Smooth muscle cell (in vitro differentiated cells): ENCODE data around the gene GIMAP8. TPM values are rescaled to one million over a fixed set of nuclear protein-coding genes. Genes with fewer than 3 reads are reported as not detected.

Experiments used
- DNase-seq: peaks from one replicate; lab custom pipeline; 2025; ENCODE audit not compliant: unreplicated experiment; lab: John Stamatoyannopoulos, UW
- H2AFZ ChIP-seq: fragments of 200-600 bp; sonication (generic); 2 replicates; pipeline ENCODE4 v1.6.0; 2016; ENCODE audit warnings: antibody characterized with exemption, low read depth, mild to moderate bottlenecking
- H3F3A ChIP-seq: fragments of 200-600 bp; sonication (generic); 2 replicates; pipeline ENCODE4 v1.6.0; 2017; ENCODE audit warnings: antibody characterized with exemption, low read depth
- H3K27ac ChIP-seq: fragments of 200-600 bp; sonication (generic); 2 replicates; pipeline ENCODE4 v1.5.1; 2016; ENCODE audit warnings: low read depth, mild to moderate bottlenecking
- H3K27me3 ChIP-seq: fragments of 200-600 bp; sonication (generic); 2 replicates; pipeline ENCODE4 v1.6.1; 2016; ENCODE audit warnings: low read depth, mild to moderate bottlenecking
- H3K36me3 ChIP-seq: fragments of 200-600 bp; sonication (generic); 2 replicates; pipeline ENCODE4 v1.5.1; 2016; ENCODE audit warnings: low read depth
- H3K4me1 ChIP-seq: fragments of 200-600 bp; sonication (generic); 2 replicates; pipeline ENCODE4 v1.5.1; 2016; ENCODE audit warnings: low read depth
- H3K4me2 ChIP-seq: fragments of 200-600 bp; sonication (generic); 2 replicates; pipeline ENCODE4 v1.6.0; 2016; ENCODE audit warnings: mild to moderate bottlenecking
- H3K4me3 ChIP-seq: fragments of 200-600 bp; sonication (generic); 2 replicates; pipeline ENCODE4 v1.5.1; 2016; ENCODE audit warnings: mild to moderate bottlenecking
- H3K79me2 ChIP-seq: fragments of 200-600 bp; sonication (generic); 2 replicates; pipeline ENCODE4 v1.6.0; 2016; ENCODE audit warnings: low read depth, mild to moderate bottlenecking
- H3K9ac ChIP-seq: fragments of 200-600 bp; sonication (generic); 2 replicates; pipeline ENCODE4 v1.6.0; 2016; ENCODE audit warnings: low read depth
- H3K9me3 ChIP-seq: fragments of 200-600 bp; sonication (generic); replicated peaks from 2 replicates; pipeline ENCODE4 v1.5.1; 2016; ENCODE audit warnings: low read depth
- H4K20me1 ChIP-seq: fragments of 200-600 bp; sonication (generic); 2 replicates; pipeline ENCODE4 v1.6.0; 2016; ENCODE audit warnings: low read depth
- WGBS: methylation state at CpG from one replicate; pipeline ENCODE4 v1.1.7; 2016; ENCODE audit warnings: low lambda C conversion rate; 5-methylcytosine and 5-hydroxymethylcytosine counted together
- polyA plus RNA-seq: library from polyadenylated mRNA; unstranded; fragments of >200 nt; fragmentation: Nextera tagmentation; extraction: Ambion mirVana; gene quantifications from 2 replicates; pipeline ENCODE4 v1.2.1, GENCODE V29; 2016
- total RNA-seq: library from RNA; depleted of rRNA; stranded (reverse); fragments of >200 nt; gene quantifications from 2 replicates; pipeline ENCODE4 v1.2.3, GENCODE V29; 2014
- TF ChIP-seq, protein P1 (sequence below): fragments of 200-600 bp; sonication (generic); IDR thresholded peaks from 2 replicates; pipeline ENCODE4 v1.5.1; 2017; ENCODE audit warnings: borderline replicate concordance, mild to moderate bottlenecking, antibody characterized with exemption; ENCODE audit not compliant: insufficient read depth, poor library complexity, severe bottlenecking

Gene GIMAP8
- total and polyA plus RNA-seq, 2 experiments from 2014 or later: not detected

DNA sequence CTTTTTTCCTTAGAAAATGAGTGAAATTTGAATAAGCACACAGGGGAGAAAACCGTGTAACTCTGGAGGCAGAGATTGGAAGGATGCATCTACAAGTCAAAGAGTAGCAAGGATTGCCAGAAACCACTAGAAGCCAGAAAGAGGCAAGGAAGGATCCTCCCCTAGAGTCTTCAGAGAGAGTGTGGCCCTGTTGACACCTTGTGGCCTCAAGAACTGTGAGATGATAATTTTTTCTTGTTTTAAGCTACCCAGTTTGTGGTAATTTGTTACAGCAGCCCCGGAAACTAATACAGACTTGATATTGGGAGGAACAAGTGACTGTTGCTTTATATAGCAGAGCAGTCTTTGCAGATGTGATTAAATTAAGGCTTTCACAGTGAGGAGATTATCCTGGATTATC lies 60.6 kb downstream of the GIMAP8 start:
- Histone ChIP-seq H3K9ac (no peak overlapping the region), H3K4me3 (no peak overlapping the region), H3K4me2 (no peak overlapping the region), H2AFZ (no peak overlapping the region), H3K27me3 (no peaks in the 10 kb centered on the region), H4K20me1 (no peaks in the 10 kb centered on the region), H3K79me2 (no peaks in the 10 kb centered on the region), H3K9me3 (no peaks in the 10 kb centered on the region), H3K4me1 (no peaks in the 10 kb centered on the region), H3K36me3 (no peaks in the 10 kb centered on the region), H3K27ac (no peak overlapping the region), H3F3A (no peaks in the 10 kb centered on the region)
- 70% methylated on average over 2 of the region's 2 CpGs for WGBS
- DNase-seq: no peak
- TF ChIP-seq, protein P1, sequence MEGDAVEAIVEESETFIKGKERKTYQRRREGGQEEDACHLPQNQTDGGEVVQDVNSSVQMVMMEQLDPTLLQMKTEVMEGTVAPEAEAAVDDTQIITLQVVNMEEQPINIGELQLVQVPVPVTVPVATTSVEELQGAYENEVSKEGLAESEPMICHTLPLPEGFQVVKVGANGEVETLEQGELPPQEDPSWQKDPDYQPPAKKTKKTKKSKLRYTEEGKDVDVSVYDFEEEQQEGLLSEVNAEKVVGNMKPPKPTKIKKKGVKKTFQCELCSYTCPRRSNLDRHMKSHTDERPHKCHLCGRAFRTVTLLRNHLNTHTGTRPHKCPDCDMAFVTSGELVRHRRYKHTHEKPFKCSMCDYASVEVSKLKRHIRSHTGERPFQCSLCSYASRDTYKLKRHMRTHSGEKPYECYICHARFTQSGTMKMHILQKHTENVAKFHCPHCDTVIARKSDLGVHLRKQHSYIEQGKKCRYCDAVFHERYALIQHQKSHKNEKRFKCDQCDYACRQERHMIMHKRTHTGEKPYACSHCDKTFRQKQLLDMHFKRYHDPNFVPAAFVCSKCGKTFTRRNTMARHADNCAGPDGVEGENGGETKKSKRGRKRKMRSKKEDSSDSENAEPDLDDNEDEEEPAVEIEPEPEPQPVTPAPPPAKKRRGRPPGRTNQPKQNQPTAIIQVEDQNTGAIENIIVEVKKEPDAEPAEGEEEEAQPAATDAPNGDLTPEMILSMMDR: no peak

DNA sequence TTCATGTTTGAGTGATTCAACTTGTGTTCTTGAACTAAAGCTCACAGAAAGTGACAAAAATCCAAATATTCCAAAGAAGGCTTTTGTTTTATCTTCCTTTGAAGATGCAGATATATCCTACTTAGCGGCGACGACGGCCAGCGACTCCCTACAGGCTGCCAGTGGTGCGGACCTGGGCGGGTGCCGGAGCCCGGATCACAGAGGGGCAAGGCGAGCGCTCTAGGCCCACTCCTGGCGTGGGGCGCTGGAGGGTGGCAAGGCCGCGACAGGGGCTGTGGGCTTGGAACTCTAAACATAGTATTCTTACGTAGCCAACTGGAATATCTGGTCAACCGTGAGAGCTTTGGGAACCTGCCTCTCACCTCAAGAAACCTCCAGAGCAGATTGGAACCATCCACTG lies 63.3 kb downstream of the GIMAP8 start:
- no peaks in the 10 kb centered on the region for H3K4me1 ChIP-seq
- no peak overlapping the region for H3K4me3 ChIP-seq
- H3K79me2 ChIP-seq: no peaks in the 10 kb centered on the region
- no peaks in the 10 kb centered on the region for H3K9me3 ChIP-seq
- H3K36me3 ChIP-seq: no peaks in the 10 kb centered on the region
- DNase-seq: no peak
- H4K20me1 ChIP-seq: no peaks in the 10 kb centered on the region
- H3F3A ChIP-seq: no peaks in the 10 kb centered on the region
- no peaks in the 10 kb centered on the region for H3K27me3 ChIP-seq
- WGBS: 94% methylated on average over 17 of the region's 17 CpGs
- H3K27ac ChIP-seq: no peak overlapping the region
- H3K4me2 ChIP-seq: no peak overlapping the region
- TF ChIP-seq, protein P1: no peak
- H2AFZ ChIP-seq: no peak overlapping the region
- H3K9ac ChIP-seq: no peak overlapping the region

DNA sequence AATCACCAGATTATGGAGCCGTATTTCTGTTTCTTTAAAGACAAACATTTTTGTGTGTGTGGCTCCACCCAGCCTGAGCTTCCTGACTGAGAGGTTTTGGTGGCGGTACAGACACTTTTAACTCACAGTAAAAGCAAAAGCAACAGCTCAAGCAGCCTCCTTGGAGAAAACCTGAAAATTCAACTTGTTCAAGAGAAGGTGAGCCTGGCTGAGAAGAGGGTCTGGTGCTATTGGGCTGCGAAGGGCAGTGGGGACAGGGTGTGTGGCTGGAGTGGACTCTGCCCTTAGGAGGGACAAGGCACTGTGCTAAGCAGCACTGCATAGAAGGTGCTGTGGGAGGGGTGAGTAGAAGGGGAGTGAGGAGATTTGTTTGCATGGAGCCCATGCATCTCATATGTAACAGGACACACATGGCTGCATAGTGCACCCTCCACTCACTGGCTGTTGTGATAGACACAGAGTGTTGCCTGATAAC lies 64.4 kb downstream of the GIMAP8 start, which contains the start of gene GIMAP7:
Gene GIMAP7 (plus strand): TSS at position 125 of the 475 bp plus-strand sequence. CDS start 5,103 bp downstream, outside the sequence.
- H3K9me3 ChIP-seq: no peaks in the 10 kb centered on the region
- no peaks in the 10 kb centered on the region for H3F3A ChIP-seq
- no peak for DNase-seq
- WGBS: 85% methylated on average over 3 of the region's 3 CpGs
- H4K20me1 ChIP-seq: no peaks in the 10 kb centered on the region
- no peaks in the 10 kb centered on the region for H3K79me2 ChIP-seq
- H3K36me3 ChIP-seq: no peaks in the 10 kb centered on the region
- no peak within 1 kb of the TSS for H3K9ac ChIP-seq
- no peak within 1 kb of the TSS for H3K4me2 ChIP-seq
- H3K4me1 ChIP-seq: no peaks in the 10 kb centered on the region
- H3K27ac ChIP-seq: no peak within 1 kb of the TSS
- no peaks in the 10 kb centered on the region for H3K27me3 ChIP-seq
- H3K4me3 ChIP-seq: no peak within 1 kb of the TSS
- no peak within 1 kb of the TSS for H2AFZ ChIP-seq
- TF ChIP-seq, protein P1: no peak

GRCh38 chr7:150515248-150516147 lies 65.1 kb downstream of the GIMAP8 start:
- no peaks in the 10 kb centered on the region for H4K20me1 ChIP-seq
- H3K4me2 ChIP-seq: no peak overlapping the region
- no peak for DNase-seq
- TF ChIP-seq, protein P1: no peak
- H2AFZ ChIP-seq: no peak overlapping the region
- no peaks in the 10 kb centered on the region for H3K4me1 ChIP-seq
- H3K9me3 ChIP-seq: no peaks in the 10 kb centered on the region
- no peak overlapping the region for H3K4me3 ChIP-seq
- H3K27me3 ChIP-seq: no peaks in the 10 kb centered on the region
- H3F3A ChIP-seq: no peaks in the 10 kb centered on the region
- no peak overlapping the region for H3K27ac ChIP-seq
- 83% methylated on average over 11 of the region's 11 CpGs for WGBS
- no peaks in the 10 kb centered on the region for H3K36me3 ChIP-seq
- H3K9ac ChIP-seq: no peak overlapping the region
- H3K79me2 ChIP-seq: no peaks in the 10 kb centered on the region
